ENCODE data around the gene GNG2.
"Not testable (repeated sequence)": the region's sequence is repeated elsewhere in the genome, so short reads cannot be mapped to it uniquely, and the experiment has no call there.

The GNG2 gene

DNA sequence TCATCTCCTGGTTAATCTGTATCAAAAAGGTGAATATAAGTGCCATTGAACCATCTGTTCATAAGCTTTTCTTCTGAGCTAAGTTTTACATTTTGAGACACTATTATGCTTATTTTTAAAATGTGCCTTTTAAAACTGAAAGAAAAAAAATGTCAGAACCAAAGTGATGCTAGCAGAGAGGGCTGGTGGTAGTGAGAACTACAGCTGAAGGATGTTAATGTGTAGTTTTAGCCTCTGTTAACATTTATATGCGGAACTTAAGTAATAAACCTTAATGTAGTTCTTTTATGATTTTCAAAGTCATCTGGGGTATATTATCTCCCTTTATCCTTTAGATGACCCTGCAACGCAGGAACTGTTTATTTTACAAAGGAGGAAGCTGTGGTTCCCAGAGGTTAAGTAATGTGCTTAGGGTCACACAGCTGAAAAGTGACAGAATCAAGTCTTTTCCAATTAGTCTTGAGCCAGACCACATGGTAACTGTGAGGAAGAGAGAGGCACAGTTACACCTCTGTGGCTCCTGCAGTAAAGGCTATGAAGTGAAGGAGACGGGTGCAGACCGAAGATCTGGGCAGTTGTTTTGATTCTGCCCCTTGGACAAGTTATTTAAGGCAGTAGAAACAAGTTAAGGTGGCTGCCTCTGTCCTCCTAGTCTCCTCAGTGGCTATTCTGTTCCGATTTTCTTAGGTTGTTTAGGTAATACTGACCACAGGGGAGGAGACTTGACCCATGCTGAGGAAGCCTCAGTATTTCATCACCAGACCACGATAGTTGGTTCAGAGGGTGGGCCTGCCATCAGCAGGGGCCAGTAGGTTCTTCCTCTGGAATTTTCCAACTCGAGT lies 23.9 kb downstream of the GNG2 start:
- Mint-ChIP-seq H3K9me3 (peaks cover 4 to 5% of the 10 kb centered on the region in 2 donors), H3K27ac (peak overlapping the region; percentile 87), H3K4me3 (peak overlapping the region; percentile 55 to 66), H3K4me1 (peaks cover 28 to 69% of the 10 kb centered on the region in 2 donors), H3K36me3 (peaks cover 22 to 38% of the 10 kb centered on the region in 2 donors), H3K27me3 (no peaks in the 10 kb centered on the region)
- peak; percentile 71 to 79 for ATAC-seq (replicated peaks)
- no peak for DNase-seq

DNA sequence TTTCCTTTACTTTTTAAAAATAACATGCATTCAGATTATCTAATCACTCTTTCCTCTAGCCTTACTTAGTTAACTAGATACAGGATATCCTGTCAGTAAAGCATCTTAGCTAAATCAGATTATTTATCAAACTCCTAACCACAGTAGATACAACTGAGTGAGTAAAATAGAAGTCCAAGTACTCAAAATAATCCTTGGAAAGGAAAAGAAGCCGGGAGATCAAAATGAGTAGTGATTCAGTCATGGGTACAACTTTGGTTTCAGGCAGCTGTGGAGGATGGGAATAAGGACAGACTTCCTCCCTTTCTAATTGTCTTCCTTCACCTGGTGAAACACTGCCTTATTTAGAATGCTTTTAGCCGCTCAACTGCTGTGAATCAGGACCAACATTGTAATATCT lies 29.4 kb downstream of the GNG2 start:
- DNase-seq (no peak), ATAC-seq (replicated peaks) (no peak)
- no peak overlapping the region for H3K27ac Mint-ChIP-seq
- H3K27me3 Mint-ChIP-seq, result no peaks in the 10 kb centered on the region
- H3K9me3 Mint-ChIP-seq, result peaks cover 4 to 5% of the 10 kb centered on the region in 2 donors
- no peak overlapping the region for H3K4me3 Mint-ChIP-seq
- peaks cover 18 to 40% of the 10 kb centered on the region in 2 donors for H3K36me3 Mint-ChIP-seq
- peaks cover 14 to 45% of the 10 kb centered on the region in 2 donors for H3K4me1 Mint-ChIP-seq

DNA sequence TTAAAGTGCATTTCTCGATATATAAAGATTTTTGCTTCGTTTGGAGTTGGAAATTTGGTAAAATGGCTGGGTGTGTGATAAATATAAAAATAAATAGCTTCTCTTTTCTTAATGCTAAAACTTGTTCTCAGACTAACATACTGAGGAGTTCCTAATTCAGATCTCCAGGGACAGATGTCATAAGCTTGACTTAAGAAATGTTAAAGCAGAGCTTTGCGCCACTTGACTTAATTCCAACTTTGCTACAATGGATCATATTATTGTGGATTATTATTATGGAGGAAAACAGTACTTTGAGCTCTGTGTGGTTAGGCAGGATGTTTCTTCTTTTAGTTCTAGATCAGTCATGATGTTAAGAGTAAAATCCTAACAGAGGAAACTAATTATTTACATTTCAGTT lies 33.8 kb downstream of the GNG2 start:
- Mint-ChIP-seq H3K4me1 (peaks cover 22 to 49% of the 10 kb centered on the region in 2 donors), H3K9me3 (peaks cover 4 to 6% of the 10 kb centered on the region in 2 donors), H3K27me3 (no peaks in the 10 kb centered on the region), H3K36me3 (peaks cover 24 to 48% of the 10 kb centered on the region in 2 donors), H3K27ac (no peak overlapping the region), H3K4me3 (no peak overlapping the region)
- no peak for ATAC-seq (replicated peaks)
- DNase-seq, result no peak

DNA sequence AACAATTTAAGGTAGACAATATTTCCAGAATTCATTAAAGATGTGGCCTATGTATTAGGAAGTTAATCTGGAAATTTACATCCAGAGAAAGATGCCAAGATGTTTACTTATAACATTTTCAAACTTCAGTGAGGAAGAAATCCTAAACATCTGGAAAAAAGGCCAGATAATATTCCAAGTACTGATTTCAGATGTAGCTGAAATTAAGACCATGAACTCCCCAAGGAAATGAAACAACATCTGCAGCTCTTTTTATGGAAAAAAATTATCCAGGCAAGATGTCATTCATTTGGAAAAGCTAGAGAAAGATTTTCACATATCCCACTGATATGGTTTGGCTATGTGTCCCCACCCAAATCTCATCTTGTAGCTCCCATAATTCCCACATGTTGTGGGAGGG lies 35.0 kb downstream of the GNG2 start:
- peaks cover 4 to 6% of the 10 kb centered on the region in 2 donors for H3K9me3 Mint-ChIP-seq
- peaks cover 20 to 50% of the 10 kb centered on the region in 2 donors for H3K4me1 Mint-ChIP-seq
- no peak overlapping the region for H3K4me3 Mint-ChIP-seq
- no peaks in the 10 kb centered on the region for H3K27me3 Mint-ChIP-seq
- peaks cover 28 to 55% of the 10 kb centered on the region in 2 donors for H3K36me3 Mint-ChIP-seq
- DNase-seq (no peak), ATAC-seq (replicated peaks) (no peak)
- H3K27ac Mint-ChIP-seq, result no peak overlapping the region

DNA sequence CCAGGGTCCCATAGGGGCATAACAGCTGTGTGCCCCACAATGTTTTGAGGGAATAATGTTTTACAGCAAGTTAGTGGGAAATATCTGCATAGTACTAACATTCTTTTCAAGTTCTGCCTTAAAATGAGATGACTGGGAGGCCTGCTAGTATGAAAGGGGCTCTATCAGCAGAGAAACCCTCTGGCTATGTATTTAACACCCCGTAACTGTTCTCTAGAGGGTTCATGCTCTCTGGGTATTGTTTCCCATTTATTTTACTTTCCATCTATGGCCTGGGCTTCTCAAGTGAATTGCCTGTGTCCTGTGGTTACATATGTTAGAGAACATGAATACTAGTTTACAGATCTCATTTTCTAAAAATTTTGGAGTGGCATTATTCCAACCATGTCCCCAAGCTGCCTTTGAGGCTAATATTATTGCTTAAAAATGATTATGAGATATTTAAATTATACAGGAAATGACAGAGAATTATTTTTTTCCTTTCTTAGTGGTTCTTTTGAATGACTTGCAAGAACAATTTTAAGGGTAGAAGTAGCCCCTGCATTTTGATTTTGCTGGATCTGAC lies 37.5 kb downstream of the GNG2 start:
- peak overlapping the region; percentile 73 for H3K27ac Mint-ChIP-seq
- peaks cover 4 to 7% of the 10 kb centered on the region in 2 donors for H3K9me3 Mint-ChIP-seq
- peaks cover 35 to 58% of the 10 kb centered on the region in 2 donors for H3K36me3 Mint-ChIP-seq
- ATAC-seq (replicated peaks) (no peak), DNase-seq (no peak)
- H3K4me3 Mint-ChIP-seq, result no peak overlapping the region
- peaks cover 20 to 49% of the 10 kb centered on the region in 2 donors for H3K4me1 Mint-ChIP-seq
- no peaks in the 10 kb centered on the region for H3K27me3 Mint-ChIP-seq

DNA sequence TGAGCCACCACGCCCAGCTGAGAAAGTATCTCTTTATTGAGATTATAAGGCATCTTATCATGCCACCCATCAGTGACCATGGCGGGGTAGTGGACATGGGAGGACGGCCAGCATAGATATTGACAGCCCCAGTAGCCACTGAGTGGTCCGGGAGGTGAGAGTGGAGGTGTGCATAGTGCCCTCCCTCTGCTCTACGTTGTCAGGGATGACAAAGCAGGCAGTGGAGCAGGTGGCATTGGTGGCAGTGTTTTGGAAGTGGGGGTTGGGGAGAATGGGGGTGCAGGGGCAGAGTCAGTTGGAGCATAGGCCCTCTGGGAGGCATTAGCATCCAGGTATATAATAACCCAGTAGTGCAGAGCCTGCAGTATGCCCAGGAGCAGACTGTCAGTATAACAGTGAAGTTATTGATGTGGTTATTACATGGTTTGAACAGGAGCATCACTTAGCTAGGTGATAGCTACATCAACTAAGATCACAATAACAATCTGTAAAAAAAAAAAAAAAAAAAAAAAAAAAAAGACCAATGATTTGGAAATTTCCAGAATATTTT lies 41.1 kb downstream of the GNG2 start:
- H3K27ac Mint-ChIP-seq, result peak overlapping the region; percentile 86
- peaks cover 0 to 13% of the 10 kb centered on the region in 2 donors for H3K9me3 Mint-ChIP-seq
- peaks cover 43 to 53% of the 10 kb centered on the region in 2 donors for H3K36me3 Mint-ChIP-seq
- no peaks in the 10 kb centered on the region for H3K27me3 Mint-ChIP-seq
- ATAC-seq (replicated peaks), result no peak
- H3K4me3 Mint-ChIP-seq, result no peak overlapping the region
- DNase-seq, result no peak
- H3K4me1 Mint-ChIP-seq, result peaks cover 19 to 39% of the 10 kb centered on the region in 2 donors

DNA sequence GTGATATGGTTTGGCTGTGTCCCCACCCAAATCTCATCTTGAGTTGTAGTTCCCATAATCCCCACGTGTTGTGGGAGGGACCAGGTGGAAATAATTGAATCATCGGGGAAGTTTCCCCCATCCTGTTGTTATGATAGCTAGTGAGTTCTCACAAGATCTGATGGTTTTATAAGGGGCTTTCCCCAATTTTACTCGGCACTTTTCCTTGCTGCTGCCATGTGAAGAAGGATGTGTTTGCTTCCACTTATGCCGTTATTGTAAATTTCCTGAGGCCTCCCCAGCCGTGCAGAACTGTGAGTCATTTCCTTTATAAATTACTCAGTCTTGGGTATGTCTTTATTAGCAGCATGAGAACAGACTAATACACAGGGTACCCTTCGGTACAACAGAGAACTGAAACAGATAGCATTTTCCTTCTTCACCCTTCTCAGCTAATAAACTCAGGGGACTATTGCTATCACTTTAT lies 45.3 kb downstream of the GNG2 start:
- peak; percentile 75 for DNase-seq
- not testable (repeated sequence) for H3K27me3 Mint-ChIP-seq, H3K9me3 Mint-ChIP-seq
- Mint-ChIP-seq H3K27ac (peak overlapping the region; percentile 87), H3K4me3 (peak overlapping the region; percentile 25 to 30), H3K36me3 (peaks cover 26 to 38% of the 10 kb centered on the region in 2 donors), H3K4me1 (peaks cover 9 to 14% of the 10 kb centered on the region in 2 donors)
- ATAC-seq (replicated peaks), result peak; percentile 99

DNA sequence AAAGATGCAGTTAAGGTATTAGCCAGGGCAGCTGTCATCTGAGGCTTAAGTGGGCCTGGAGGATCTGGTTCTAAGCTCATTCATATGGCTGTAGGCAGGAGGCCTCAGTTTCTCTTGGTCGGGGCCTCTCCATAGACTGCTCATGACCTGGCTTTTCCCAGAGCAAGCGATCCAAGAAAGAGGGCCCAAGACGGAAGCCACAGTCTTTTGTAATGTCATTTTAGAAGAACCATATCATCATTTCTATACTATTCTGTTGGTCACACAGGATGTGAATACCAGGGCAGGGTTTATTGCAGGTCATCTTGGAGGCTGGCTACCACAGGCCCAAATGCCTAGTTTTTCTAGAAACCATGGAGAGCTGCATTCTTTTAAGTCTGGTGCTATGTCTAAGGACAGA lies 47.7 kb downstream of the GNG2 start:
- no peaks in the 10 kb centered on the region for H3K27me3 Mint-ChIP-seq
- H3K4me3 Mint-ChIP-seq, result no peak overlapping the region
- peaks cover 13 to 14% of the 10 kb centered on the region in 2 donors for H3K4me1 Mint-ChIP-seq
- peak overlapping the region; percentile 42 for H3K27ac Mint-ChIP-seq
- no peak for ATAC-seq (replicated peaks)
- H3K9me3 Mint-ChIP-seq, result peaks cover 0 to 8% of the 10 kb centered on the region in 2 donors
- DNase-seq, result no peak
- peaks cover 19 to 34% of the 10 kb centered on the region in 2 donors for H3K36me3 Mint-ChIP-seq

DNA sequence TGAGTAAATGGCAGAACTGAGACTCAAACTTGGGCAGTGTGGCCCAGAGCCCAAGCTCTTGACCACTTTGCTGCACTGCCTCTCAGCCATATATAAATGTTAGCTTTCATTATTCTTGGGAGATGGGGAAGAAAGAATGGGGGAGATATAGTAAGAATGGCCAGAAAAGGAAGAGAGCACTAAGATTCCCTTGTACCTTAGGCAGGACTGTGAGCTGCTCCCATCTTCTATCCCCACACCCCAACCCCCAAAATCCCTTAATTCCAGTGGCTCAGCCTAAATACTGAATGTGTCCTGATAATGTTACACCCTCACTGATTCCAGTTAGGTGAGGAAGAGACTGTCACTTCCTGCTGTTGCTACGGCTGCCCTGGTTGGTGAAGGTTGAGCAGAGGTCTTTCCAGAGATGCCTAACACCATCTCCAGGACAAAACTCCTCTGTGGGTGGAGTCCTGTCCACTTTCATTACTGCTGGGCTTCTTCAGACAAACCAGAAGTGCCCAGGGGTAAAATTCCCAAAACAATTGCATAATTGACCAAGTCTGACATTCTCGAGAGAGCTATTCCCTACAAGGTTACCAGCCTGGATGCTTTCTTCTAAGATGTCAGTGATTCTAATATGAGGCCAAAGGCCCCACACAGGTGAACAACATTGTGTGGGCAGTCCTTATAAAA lies 51.8 kb downstream of the GNG2 start:
- no peaks in the 10 kb centered on the region for H3K27me3 Mint-ChIP-seq
- H3K4me3 Mint-ChIP-seq, result no peak overlapping the region
- no peak for ATAC-seq (replicated peaks)
- H3K27ac Mint-ChIP-seq, result peak overlapping the region; percentile 4
- peaks cover 20 to 39% of the 10 kb centered on the region in 2 donors for H3K4me1 Mint-ChIP-seq
- peaks cover 12 to 45% of the 10 kb centered on the region in 2 donors for H3K36me3 Mint-ChIP-seq
- H3K9me3 Mint-ChIP-seq, result no peaks in the 10 kb centered on the region
- no peak for DNase-seq

DNA sequence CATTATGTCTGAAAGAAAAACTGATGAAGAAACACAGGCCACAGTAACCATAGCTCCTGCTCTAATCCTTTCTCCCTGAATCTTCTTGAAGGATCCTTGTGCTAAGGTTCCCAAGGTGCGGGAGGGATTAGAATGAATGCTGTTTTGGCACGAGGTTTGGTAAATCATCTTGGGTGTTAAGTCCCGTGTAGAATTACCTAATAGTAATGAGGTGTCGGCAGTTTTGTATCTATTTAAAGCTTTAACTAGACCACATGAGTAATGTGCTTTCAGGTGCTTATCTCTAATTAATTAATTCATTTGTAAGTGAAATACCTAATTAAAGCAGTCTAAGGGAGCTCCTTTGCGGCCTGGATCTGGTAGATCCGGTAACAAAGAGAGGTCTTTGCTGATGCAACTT lies 53.9 kb downstream of the GNG2 start:
- Mint-ChIP-seq H3K9me3 (no peaks in the 10 kb centered on the region), H3K27ac (no peak overlapping the region), H3K27me3 (no peaks in the 10 kb centered on the region), H3K36me3 (peaks cover 12 to 44% of the 10 kb centered on the region in 2 donors), H3K4me3 (no peak overlapping the region), H3K4me1 (peaks cover 20 to 43% of the 10 kb centered on the region in 2 donors)
- ATAC-seq (replicated peaks) (no peak), DNase-seq (no peak)

DNA sequence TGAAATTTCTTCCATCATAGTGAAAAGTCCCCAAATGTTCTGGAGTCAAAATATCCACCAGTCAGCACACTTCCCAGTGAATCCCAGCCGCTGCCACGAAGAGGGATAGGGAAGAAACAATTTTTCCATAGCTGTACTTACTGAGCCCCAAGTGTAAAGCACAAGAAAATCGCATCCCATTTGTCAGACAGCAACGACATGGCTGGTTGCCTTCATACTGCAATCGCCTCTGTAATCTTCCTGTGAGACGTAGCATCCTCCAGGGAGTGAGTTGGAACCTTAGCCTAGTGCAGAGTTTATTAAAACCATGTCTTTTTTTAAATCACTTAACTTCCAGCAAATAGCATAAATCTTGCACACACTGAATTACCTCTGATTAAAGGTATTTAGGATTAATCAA lies 56.8 kb downstream of the GNG2 start:
- no peak for ATAC-seq (replicated peaks)
- H3K36me3 Mint-ChIP-seq, result peaks cover 16 to 36% of the 10 kb centered on the region in 2 donors

DNA sequence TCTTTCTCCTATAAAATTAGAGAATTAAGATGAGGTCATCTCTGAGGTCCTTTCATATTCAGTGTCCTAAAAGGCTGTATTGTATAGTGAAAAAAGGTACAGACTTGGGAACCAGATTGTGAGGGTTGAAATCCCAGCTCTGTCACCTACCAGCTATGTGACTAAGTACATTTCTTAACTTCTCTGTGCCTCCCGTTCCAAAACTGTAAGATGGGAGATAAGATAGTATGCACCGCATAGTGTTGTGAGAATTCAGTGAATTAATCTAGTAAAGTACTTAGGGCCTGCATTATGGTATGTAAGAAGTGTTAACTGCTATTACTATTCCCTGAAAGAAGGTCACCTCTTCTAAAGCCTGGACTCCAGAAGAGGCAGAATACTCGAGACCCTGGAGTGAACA lies 60.6 kb downstream of the GNG2 start:
- H3K36me3 Mint-ChIP-seq, result peaks cover 9 to 34% of the 10 kb centered on the region in 2 donors
- H3K9me3 Mint-ChIP-seq, result peaks cover 0 to 2% of the 10 kb centered on the region in 2 donors
- no peak overlapping the region for H3K27ac Mint-ChIP-seq
- H3K4me3 Mint-ChIP-seq, result no peak overlapping the region
- DNase-seq, result no peak
- no peak for ATAC-seq (replicated peaks)
- peaks cover 25 to 40% of the 10 kb centered on the region in 2 donors for H3K4me1 Mint-ChIP-seq
- H3K27me3 Mint-ChIP-seq, result no peaks in the 10 kb centered on the region

More for the DNA sequence above, 56.8 kb downstream of the GNG2 start:
- H3K9me3 Mint-ChIP-seq, result peaks cover 0 to 2% of the 10 kb centered on the region in 2 donors
- H3K27me3 Mint-ChIP-seq, result no peaks in the 10 kb centered on the region
- DNase-seq, result no peak
- peak overlapping the region; percentile 1 for H3K27ac Mint-ChIP-seq
- no peak overlapping the region for H3K4me3 Mint-ChIP-seq
- peaks cover 15 to 38% of the 10 kb centered on the region in 2 donors for H3K4me1 Mint-ChIP-seq

DNA sequence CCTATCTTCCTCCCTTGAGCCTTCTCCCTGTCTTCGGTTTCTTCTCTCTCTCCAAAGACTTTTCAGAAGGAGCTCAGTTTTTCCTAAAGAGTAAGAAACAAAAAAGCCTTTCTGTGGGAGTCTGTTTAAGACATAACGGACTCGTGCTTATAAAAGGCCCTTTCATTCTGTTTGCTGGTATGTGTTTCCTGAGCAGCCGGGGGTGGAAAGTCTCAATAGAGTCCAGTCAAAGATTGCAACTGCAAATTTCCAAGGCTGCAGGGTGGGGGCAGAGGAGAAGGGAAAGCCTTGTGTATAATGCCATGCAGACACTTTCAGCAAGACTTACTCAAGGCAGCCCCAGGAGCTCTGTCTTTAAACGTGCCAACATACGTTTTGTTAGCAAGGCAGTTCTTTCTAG lies 62.2 kb downstream of the GNG2 start:
- no peak overlapping the region for H3K27ac Mint-ChIP-seq
- peaks cover 11 to 32% of the 10 kb centered on the region in 2 donors for H3K36me3 Mint-ChIP-seq
- H3K9me3 Mint-ChIP-seq, result peaks cover 0 to 2% of the 10 kb centered on the region in 2 donors
- ATAC-seq (replicated peaks), result peak in 1 of 2 donors; percentile 12
- peak overlapping the region; percentile 19 to 63 for H3K4me3 Mint-ChIP-seq
- no peaks in the 10 kb centered on the region for H3K27me3 Mint-ChIP-seq
- no peak for DNase-seq
- H3K4me1 Mint-ChIP-seq, result peaks cover 17 to 25% of the 10 kb centered on the region in 2 donors

DNA sequence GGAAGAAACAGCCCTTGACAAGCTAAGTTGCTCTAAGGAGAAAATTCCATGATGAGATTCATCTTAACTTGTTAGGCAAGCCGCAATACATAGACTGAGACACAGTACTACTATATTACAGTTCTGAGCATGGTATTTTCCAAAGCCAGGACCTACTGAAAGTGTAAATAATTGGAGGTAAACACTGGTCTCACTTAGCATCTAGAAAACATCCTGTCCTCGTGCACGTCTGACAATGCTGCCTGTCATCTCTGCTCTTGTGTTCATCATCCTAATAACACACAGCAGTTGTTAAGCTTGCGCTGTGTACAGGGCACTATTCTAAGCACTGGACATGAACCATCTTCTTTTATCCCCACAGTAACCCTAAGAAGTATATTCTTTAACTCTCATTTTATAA lies 64.2 kb downstream of the GNG2 start:
- Mint-ChIP-seq H3K27ac (no peak overlapping the region), H3K4me3 (no peak overlapping the region), H3K9me3 (no peaks in the 10 kb centered on the region), H3K27me3 (no peaks in the 10 kb centered on the region), H3K36me3 (peaks cover 12 to 32% of the 10 kb centered on the region in 2 donors), H3K4me1 (peaks cover 14 to 21% of the 10 kb centered on the region in 2 donors)
- no peak for ATAC-seq (replicated peaks)
- DNase-seq, result no peak
